DND-41 (cell line): ENCODE results near the gene CLPTM1L.

Experiments used
- ATAC-seq: fragments of 200-7000 bp; cut with Tn5 transposase; 3 replicates; pipeline ENCODE4 v1.9.1; 2021; ENCODE audit warnings: low read depth; ENCODE audit not compliant: insufficient read depth
- DNase-seq: peaks from one replicate; pipeline ENCODE4 v3.0.0-alpha.2; 2020
- H2AFZ ChIP-seq: 2 replicates; pipeline ENCODE4 v1.6.0; 2012; ENCODE audit warnings: low read depth, low read length
- H3K27ac ChIP-seq: 2 replicates; pipeline ENCODE4 v1.5.1; 2012; ENCODE audit warnings: low read length, inconsistent platforms
- H3K27me3 ChIP-seq: fragments of 200-600 bp; sonication (generic); 2 replicates; pipeline ENCODE4 v1.6.0; 2012; ENCODE audit warnings: low read length, mild to moderate bottlenecking, inconsistent platforms; ENCODE audit not compliant: insufficient read depth, poor library complexity
- H3K36me3 ChIP-seq: 2 replicates; pipeline ENCODE4 v1.5.1; 2012; ENCODE audit warnings: low read length, inconsistent platforms; ENCODE audit not compliant: insufficient read depth
- H3K4me1 ChIP-seq: 2 replicates; pipeline ENCODE4 v1.5.1; 2012; ENCODE audit warnings: mild to moderate bottlenecking, low read length; ENCODE audit not compliant: insufficient read depth
- H3K4me2 ChIP-seq: 2 replicates; pipeline ENCODE4 v1.6.0; 2012; ENCODE audit warnings: mild to moderate bottlenecking, moderate library complexity, low read length, inconsistent platforms; ENCODE audit not compliant: insufficient read depth
- H3K4me3 ChIP-seq, 2 experiments: fragments of 200-600 bp in 1 of 2; shearing (Covaris generic) in 1 of 2; 2 replicates each; pipeline ENCODE4 v1.5.1; 2012 to 2016; ENCODE audit warnings: inconsistent platforms in 2 of 2, low read length in 2 of 2, mild to moderate bottlenecking in 2 of 2, low read depth in 1 of 2, moderate library complexity in 1 of 2
- H3K79me2 ChIP-seq: 2 replicates; pipeline ENCODE4 v1.6.0; 2012; ENCODE audit warnings: low read length, inconsistent platforms; ENCODE audit not compliant: insufficient read depth
- H3K9ac ChIP-seq: 2 replicates; pipeline ENCODE4 v1.6.0; 2012; ENCODE audit warnings: low read depth, mild to moderate bottlenecking, inconsistent platforms, low read length, moderate library complexity
- H3K9me3 ChIP-seq: 2 replicates; pipeline ENCODE4 v1.5.1; 2012; ENCODE audit warnings: low read length, moderate library complexity, mild to moderate bottlenecking, inconsistent platforms; ENCODE audit not compliant: insufficient read depth, severe bottlenecking
- H4K20me1 ChIP-seq: 2 replicates; pipeline ENCODE4 v1.6.0; 2012; ENCODE audit warnings: low read length; ENCODE audit not compliant: insufficient read depth
- CTCF ChIP-seq: IDR thresholded peaks from 2 replicates; pipeline ENCODE4 v1.5.1; 2012; ENCODE audit warnings: borderline replicate concordance, low read length, moderate library complexity, mild to moderate bottlenecking; ENCODE audit not compliant: poor library complexity, severe bottlenecking; ENCODE audit errors: extremely low read depth
- EZH2 ChIP-seq: IDR thresholded peaks from 3 replicates; pipeline ENCODE4 v1.6.1; 2012; ENCODE audit warnings: borderline replicate concordance, low read depth, mild to moderate bottlenecking, moderate library complexity, low read length, inconsistent platforms; ENCODE audit not compliant: severe bottlenecking

Gene CLPTM1L

GRCh38 chr5:1300581-1301083 is 44.3 kb downstream of the CLPTM1L start:
- no peaks in the 10 kb centered on the region for H4K20me1 ChIP-seq
- DNase-seq: no peak
- H3K36me3 ChIP-seq: no peaks in the 10 kb centered on the region
- no peak overlapping the region for H3K27ac ChIP-seq
- H3K27me3 ChIP-seq: no peaks in the 10 kb centered on the region
- no peaks in the 10 kb centered on the region for H3K9me3 ChIP-seq
- no peak overlapping the region for H3K4me2 ChIP-seq
- ATAC-seq: no peak
- H3K4me1 ChIP-seq: peaks cover 7% of the 10 kb centered on the region
- H3K9ac ChIP-seq: no peak overlapping the region
- no peak overlapping the region for H2AFZ ChIP-seq
- H3K79me2 ChIP-seq: no peaks in the 10 kb centered on the region
- no peak overlapping the region for H3K4me3 ChIP-seq
- TF ChIP-seq CTCF (no peak), EZH2 (no peak)

GRCh38 chr5:1299961-1300360 is 44.9 kb downstream of the CLPTM1L start:
- Histone ChIP-seq H4K20me1 (no peaks in the 10 kb centered on the region), H3K27ac (peak overlapping the region; percentile 1; the same call in 1 of the 2 replicates), H3K79me2 (no peaks in the 10 kb centered on the region), H3K9me3 (no peaks in the 10 kb centered on the region), H2AFZ (no peak overlapping the region), H3K27me3 (no peaks in the 10 kb centered on the region), H3K4me3 (no peak overlapping the region), H3K9ac (no peak overlapping the region), H3K4me2 (no peak overlapping the region), H3K4me1 (peaks cover 12% of the 10 kb centered on the region), H3K36me3 (no peaks in the 10 kb centered on the region)
- DNase-seq (no peak), ATAC-seq (no peak)
- TF ChIP-seq CTCF: no peak
- no peak for TF ChIP-seq EZH2

DNA sequence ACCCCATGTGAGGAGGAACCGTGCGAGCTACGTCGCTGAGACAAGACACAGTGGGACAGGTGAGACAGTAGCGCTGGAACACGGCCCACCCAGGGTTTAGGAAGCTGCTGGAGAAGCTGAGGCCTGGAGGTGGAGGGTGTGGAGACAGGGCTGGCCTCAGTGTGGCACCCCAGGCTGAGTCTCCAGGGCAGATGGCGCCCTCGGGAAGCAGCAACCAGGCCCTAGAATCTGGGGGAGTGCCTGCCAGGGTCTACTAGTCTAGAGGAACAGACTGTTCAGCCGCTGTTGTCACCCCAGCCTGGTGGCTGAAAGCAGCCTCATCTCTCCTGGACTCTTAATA is 45.4 kb downstream of the CLPTM1L start:
- no peak for DNase-seq
- H3K27ac ChIP-seq: peak overlapping the region; percentile 1

More for the DNA sequence above, 45.4 kb downstream of the CLPTM1L start:
- H2AFZ ChIP-seq: 0 out of 2 replicates have a peak overlapping the region, but pooled peaks have one; percentile 21
- TF ChIP-seq CTCF: peak; percentile 35
- TF ChIP-seq EZH2: no peak
- H3K4me2 ChIP-seq: no peak overlapping the region
- H4K20me1 ChIP-seq: no peaks in the 10 kb centered on the region
- no peaks in the 10 kb centered on the region for H3K27me3 ChIP-seq
- H3K79me2 ChIP-seq: peaks cover under 1% of the 10 kb centered on the region; the same call in 1 of the 2 replicates
- no peak overlapping the region for H3K9ac ChIP-seq
- no peak for ATAC-seq
- peaks cover 12% of the 10 kb centered on the region for H3K4me1 ChIP-seq
- no peak overlapping the region for H3K4me3 ChIP-seq
- no peaks in the 10 kb centered on the region for H3K9me3 ChIP-seq
- no peaks in the 10 kb centered on the region for H3K36me3 ChIP-seq
